ENCODE data around the gene CABP4. TPM values are rescaled to one million over a fixed set of nuclear protein-coding genes. Genes with fewer than 3 reads are reported as not detected.

The CABP4 gene
- total RNA-seq, 1 experiment from 2014 or later: not detected

DNA sequence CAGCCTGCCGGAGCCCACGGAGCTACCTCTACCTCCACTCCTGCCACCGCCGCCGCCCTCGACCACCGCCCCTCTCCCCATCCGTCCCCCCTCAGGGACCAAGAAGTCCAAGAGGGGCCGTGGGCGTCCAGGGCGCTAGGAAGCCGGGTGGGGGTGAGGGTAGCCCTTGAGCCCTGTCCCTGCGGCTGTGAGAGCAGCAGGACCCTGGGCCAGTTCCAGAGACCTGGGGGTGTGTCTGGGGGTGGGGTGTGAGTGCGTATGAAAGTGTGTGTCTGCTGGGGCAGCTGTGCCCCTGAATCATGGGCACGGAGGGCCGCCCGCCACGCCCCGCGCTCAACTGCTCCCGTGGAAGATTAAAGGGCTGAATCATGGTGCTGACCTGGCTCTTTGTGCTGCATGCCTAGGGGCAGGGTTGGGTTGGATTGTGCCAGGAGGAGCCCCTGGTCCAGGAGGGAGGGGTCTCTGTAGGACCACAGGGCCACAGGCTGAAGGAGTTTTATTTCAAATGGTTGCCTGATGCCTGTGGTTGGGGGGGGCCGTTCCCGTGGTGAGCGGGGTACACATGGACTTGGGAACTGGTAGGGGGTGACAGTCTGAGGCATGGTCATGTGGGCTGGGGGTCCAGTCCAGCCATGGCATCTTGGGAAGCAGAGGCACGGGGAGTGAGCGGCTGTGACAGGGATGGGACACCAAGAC is 20.0 kb upstream of the CABP4 start:
- H3K36me3 ChIP-seq (ENCODE audit: control insufficient read depth in 1 of 2, insufficient read depth in 2 of 2, low read length in 2 of 2): peaks cover 10 to 17% of the 10 kb centered on the region in 2 experiments; a peak in 3 of 4 replicates
- no peak overlapping the region for H3K4me2 ChIP-seq (ENCODE audit: low read length)
- ChIA-PET CTCF (no interaction called here), POLR2A (no interaction called here), RAD21 (ENCODE audit: low non-redundant PET in 1 of 2, low total read pairs in 2 of 2, uncharacterized antibody in 2 of 2, unreplicated experiment in 2 of 2) (no interaction called here)
- no peak overlapping the region for H2AFZ ChIP-seq (ENCODE audit: low read depth, low read length, poor library complexity, severe bottlenecking)
- no peak overlapping the region for H3K4me3 ChIP-seq (replicated peaks in 1 of 2; ENCODE audit: low read depth in 1 of 2, low read length in 2 of 2)
- peak overlapping the region; percentile 1; the same call in 1 of the 2 replicates for H3K27ac ChIP-seq (ENCODE audit: low read depth, low read length)
- no peaks in the 10 kb centered on the region for H3K9me3 ChIP-seq (ENCODE audit: control insufficient read depth in 1 of 2, insufficient read depth in 1 of 2, low read depth in 1 of 2, low read length in 2 of 2)
- H3K27me3 ChIP-seq (ENCODE audit: insufficient read depth, low read length): no peaks in the 10 kb centered on the region
- peaks cover 7% of the 10 kb centered on the region; the same call in 1 of the 2 replicates for H3K79me2 ChIP-seq (ENCODE audit: insufficient read depth, low read length)
- H3K4me1 ChIP-seq (ENCODE audit: control insufficient read depth in 1 of 2, insufficient read depth in 2 of 2, low read length in 2 of 2): peaks cover 0 to 16% of the 10 kb centered on the region in 2 experiments; a peak in 3 of 4 replicates
- TF ChIP-seq ELF1 (IDR thresholded peaks at IDR 0.05; ENCODE audit: borderline replicate concordance, low read depth) (no peak), SIN3A (IDR thresholded peaks at IDR 0.05; ENCODE audit: low read depth) (no peak), EZH2phosphoT487 (IDR thresholded peaks at IDR 0.05; ENCODE audit: borderline replicate concordance) (no peak), POLR2AphosphoS5 (IDR thresholded peaks at IDR 0.05; ENCODE audit: low read depth, low read length) (no peak), SRF (IDR thresholded peaks at IDR 0.05; ENCODE audit: low read depth) (no peak), CTCF (IDR thresholded peaks at IDR 0.05 in 2 of 3, conservative IDR thresholded peaks at IDR 0.05 in 1 of 3; ENCODE audit: borderline replicate concordance in 1 of 3, insufficient read depth in 1 of 3, low read depth in 2 of 3, low read length in 2 of 3) (no peak), CBX3 (IDR thresholded peaks at IDR 0.05; ENCODE audit: low read depth) (no peak), CEBPB (IDR thresholded peaks at IDR 0.05; ENCODE audit: low read depth) (no peak), MAX (IDR thresholded peaks at IDR 0.05) (no peak), POLR2A (IDR thresholded peaks at IDR 0.05; ENCODE audit: borderline replicate concordance, extremely low read depth, insufficient read depth, insufficient read length) (no peak), ATF3 (IDR thresholded peaks at IDR 0.05) (no peak), ZNF274 (IDR thresholded peaks at IDR 0.05; ENCODE audit: low read depth, low read length) (no peak), YY1 (IDR thresholded peaks at IDR 0.05; ENCODE audit: extremely low read depth, insufficient replicate concordance, low read depth, low read length) (no peak)
- intact Hi-C loops (cut with micrococcal nuclease): no loop called here
- DNase-seq (ENCODE audit: low read depth, low spot score) (no peak), ATAC-seq (no peak)
- H3K9ac ChIP-seq (ENCODE audit: low read length): no peak overlapping the region
- H4K20me1 ChIP-seq (ENCODE audit: insufficient read depth): no peaks in the 10 kb centered on the region
- no peaks in the 10 kb centered on the region for H3K9me2 ChIP-seq (ENCODE audit: insufficient read depth)
- no TSS peak for BruUV-seq (replicated peaks)

All from HCT116 (cell line).